Fibroblast of skin of left quadriceps (primary cell): ENCODE measurements around the gene SEMA3A.

ENCODE experiments used
- DNase-seq, 2 experiments: peaks; one replicate each; pipeline ENCODE4 v3.0.0-alpha.2; 2013; ENCODE audit warnings: low read depth in 2 of 2

The SEMA3A gene

DNA sequence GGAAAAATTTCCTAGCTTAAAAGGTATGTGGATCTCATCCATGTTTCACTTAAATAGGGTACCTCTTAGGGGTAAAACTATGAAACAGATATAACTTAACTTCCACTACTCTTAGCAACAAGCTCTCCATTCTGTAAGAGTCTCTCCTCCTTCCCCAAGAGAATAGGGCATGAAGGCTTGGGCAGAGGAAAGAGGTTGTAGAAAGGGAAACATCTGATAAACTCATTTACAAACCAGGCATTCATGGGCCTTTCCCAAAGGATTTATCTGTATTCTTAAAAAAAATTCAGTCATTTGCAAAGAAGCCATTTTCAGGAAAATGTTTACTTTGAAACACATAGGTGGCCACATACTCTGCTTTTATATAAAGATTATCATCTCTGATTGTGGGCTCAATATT is 82.7 kb downstream of the SEMA3A start:
- DNase-seq: no peak

DNA sequence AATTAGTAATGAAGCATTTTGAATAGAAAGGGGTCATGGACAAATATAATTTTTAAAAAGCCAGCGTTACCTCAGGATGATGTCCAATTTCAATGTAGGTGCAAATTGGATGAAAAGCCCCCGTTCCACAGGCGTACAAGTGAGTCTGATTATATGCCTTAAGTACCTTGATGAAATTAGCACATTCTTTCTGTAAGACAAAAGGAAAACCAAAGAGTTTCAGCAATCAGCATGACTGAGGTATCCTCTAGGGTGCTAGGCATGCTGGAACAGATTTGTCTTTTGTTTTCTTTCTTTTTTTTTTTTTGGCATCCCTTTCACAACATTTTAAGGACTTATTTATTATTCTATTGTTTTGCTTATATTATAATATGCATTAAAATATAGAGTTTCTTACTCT is 84.2 kb downstream of the SEMA3A start:
- no peak for DNase-seq

DNA sequence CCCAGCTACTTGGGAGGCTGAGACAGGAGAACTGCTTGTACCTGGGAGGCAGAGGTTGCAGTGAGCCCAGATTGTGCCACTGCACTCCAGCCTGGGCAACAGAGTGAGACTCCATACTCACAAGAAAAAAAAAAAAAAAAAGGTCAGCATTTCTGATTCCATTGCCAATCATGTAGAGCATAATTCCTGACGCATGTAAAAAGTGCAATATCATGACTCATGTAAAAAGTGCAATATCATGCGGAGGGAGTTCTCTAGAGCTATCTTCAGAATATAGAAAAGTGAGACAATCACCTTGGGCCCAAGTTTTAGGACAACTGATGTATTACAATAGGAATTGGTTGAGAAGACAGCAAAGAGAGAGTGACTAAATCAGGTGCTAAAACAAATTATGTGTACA is 85.8 kb downstream of the SEMA3A start:
- no peak for DNase-seq

DNA sequence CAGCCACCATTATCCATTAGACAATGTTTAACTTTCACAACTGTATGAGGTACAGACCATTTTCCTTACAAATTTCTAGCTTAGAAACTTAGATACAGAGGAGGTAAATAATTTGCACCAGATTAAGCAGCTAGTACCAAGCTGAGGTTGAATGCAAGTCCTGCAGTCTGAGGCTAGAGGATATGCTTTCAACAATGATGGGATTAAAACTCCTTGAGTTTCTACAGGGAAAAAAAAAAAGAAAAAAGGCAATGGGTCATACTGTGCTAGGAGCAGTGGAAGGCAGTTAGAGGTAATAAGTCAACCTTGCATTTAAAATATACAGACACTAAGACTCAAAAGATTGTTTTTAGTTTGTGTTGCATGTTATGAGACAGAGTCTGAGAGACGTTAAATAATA is 86.5 kb downstream of the SEMA3A start:
- no peak for DNase-seq

DNA sequence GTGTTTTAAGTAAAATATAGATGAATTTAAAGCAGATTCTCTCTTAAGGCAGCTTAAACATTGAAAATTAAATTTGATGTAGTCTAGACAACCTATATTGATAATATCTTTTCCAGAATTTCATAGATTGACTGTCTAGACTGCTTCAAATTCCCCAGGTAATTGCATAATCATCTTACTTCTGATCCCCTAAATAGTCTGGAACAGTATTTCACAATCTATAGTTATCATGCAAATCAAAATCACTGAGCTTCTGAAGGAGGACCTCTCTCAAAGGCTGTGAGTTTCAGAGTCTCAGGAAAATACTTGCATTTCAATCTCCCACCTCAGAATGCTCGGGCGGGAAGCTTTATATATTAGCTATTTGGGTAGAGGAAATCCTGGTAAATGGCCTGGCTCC is 87.3 kb downstream of the SEMA3A start:
- DNase-seq: no peak

DNA sequence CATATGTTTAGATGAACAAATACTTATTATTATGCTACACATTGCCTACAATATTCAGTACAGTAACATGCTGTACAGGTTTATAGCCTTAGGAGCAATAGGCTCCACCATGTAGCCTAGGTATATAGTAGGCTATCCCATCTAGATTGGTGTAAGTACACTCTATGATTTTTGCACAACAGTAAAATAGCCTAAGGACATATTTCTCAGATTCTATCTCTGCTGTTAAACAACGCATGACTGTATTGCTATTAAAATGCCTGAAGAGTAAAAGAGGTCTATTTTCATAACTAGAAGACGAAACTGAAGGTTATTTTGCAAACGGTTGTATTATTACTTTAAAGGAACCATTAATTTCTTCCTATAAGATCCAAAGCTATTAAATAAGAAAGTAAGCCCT is 88.3 kb downstream of the SEMA3A start:
- DNase-seq: no peak

DNA sequence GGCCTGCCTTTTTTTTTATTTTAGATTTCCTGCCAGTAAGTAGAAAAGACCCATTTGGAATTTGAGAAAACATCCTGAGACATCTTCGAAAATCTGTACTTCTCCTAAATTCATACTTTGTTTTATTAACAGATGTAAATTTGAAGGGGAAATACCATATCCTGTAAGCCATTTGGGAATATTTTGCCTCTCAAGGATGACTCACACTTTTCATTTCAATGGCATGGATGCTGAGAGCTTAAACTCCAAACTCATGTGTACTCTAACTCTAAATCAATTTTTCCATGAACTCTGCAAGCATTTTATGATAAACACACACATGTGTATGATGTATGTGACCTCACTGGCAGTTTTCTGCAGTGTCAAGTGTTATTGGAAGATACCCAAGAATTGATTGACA is 89.0 kb downstream of the SEMA3A start:
- DNase-seq: peak; percentile 67 to 68

DNA sequence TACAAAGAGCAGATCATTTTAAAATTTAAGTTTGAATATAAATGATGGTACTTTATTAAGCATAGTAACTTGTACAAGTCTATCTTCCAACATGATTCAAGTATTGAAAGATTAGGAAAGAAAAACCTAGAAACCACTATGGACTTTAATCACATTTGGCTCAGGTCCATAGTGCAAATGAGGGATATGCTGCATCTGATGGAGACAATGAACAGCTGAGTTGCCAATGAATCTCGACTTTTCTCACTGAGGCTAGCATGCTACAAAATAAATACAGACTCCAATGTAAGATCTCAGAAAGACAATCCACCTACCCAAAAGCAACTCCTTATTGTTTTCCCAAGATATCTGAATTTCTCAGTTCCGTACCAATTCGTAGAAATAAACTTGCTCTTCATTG is 89.8 kb downstream of the SEMA3A start:
- no peak for DNase-seq

DNA sequence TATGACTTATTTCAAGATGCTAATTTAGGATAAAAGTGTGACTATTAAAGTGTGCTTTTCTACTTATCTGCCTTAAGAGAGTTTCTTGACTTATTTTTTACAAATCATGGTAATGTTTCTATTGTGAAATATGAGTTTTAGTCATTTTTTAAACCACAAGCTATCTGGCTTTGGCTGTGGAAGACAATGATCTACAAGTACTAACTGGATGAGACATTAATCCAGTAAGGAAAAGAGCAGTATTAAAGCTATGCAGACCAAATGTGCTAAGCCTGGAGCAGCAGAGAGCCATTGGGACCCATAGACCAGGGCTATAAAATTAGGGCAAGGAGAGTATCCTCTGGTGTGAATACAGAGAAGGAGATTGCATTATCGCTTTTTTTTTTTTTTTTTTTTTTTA is 92.4 kb downstream of the SEMA3A start:
- DNase-seq: no peak

DNA sequence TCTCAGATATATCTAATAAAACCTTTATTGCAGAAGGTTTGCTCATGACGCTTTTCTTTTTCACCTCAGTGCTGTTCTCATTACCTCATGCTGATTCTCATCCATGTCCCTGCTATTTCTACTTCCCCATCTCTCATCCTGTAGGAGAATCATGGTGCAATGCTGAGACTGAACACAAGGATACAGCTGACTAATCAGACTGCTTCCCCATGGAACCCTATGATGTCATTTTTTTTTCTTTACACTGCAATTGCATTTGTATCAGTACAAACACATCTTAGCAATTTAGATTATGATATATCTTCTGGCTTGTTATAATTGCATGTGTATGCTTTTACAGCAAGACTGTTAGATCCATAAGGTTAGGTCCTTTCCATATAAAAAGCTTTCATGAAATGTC is 93.7 kb downstream of the SEMA3A start:
- DNase-seq: no peak

DNA sequence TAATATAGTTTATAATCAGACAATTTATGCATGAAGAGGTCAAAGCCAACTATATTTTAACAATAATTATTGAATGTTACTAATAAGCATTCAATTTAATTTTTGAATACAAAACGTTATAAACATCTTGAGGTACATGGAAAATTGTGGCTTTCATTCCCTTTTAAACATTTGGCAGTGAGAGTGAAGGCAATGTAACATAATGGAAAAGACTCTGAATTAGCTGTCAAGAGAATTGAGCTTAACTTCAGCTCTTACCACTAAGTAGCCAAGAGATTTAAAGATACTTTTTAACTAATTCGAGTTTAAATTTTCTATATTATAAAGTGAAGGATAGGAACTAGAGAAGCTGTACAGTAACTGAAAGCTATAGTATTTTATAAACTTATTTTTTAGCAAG is 98.6 kb downstream of the SEMA3A start:
- no peak for DNase-seq

DNA sequence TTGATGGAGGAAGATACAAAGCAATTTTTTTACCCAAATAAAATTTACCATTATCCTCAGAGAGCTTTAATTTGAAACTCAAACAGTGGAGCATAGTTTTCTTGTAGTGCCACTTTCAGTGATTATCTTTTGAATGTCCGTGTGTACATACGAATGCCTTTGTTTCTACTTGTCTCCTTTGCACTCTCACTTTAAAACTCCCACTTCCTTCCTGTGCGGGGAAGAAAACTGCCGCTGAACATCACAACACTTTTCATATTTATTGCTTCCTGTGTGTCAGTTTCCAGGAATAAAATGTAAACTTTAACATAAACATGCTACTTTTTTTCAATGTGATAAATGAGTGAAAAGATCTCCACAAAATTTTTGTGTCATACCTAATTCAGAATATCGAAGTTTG is 102.4 kb downstream of the SEMA3A start:
- DNase-seq: no peak

DNA sequence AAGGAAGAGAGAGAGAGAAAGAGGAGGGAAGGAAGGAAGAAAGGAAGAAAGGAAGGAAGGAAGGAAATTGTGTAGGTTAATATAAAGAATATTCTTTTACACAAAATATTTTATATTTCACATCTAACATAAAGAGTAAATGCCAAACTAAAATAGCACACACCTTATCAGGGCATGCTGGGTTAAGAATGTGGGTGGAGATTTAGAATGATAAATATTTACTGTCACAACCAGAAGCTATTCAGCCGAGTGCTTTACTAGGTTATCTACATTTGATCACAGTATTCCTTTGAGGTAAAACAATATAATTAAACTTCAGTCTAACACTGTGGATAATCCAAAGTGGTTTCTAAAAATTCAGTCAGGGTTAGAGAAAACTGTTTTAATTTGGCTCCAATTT is 103.3 kb downstream of the SEMA3A start:
- no peak for DNase-seq

DNA sequence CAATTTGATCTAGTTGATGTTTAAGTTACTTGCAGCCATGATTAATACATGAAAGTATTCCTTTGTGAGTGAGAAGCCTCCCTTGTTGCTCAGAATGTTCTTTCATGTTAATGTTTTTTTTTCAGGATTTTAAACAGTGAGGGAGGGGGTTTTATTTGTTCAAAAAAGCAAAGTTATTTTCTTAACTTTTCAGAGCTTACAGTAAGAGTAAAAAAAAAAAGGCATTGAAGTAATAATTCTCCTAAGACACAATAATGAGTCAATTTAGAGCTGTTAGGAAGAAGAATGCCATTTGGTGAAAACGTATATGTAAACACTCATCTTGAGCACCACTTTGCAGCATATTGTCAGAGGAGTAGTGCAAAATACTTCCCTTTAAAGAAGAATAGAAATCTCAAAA is 105.8 kb downstream of the SEMA3A start:
- no peak for DNase-seq

DNA sequence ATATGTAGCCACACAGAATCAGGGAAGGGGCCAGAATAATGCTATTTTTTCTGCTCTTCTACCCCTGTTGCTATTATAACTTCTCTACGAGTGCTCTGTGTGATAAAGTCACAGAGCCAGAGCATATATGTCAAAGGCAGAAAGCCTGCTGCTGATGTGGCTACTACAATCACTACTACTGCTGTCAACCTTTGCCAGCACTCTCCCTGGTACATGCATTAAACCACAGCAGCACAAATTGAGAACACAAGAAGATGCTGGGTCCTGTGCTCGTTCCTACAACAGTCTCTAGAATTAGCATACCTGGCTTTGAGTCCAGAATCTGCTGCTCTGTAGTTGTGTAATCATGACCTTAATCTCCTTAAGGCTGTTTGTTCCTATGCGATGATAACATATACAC is 108.6 kb downstream of the SEMA3A start:
- DNase-seq: no peak

DNA sequence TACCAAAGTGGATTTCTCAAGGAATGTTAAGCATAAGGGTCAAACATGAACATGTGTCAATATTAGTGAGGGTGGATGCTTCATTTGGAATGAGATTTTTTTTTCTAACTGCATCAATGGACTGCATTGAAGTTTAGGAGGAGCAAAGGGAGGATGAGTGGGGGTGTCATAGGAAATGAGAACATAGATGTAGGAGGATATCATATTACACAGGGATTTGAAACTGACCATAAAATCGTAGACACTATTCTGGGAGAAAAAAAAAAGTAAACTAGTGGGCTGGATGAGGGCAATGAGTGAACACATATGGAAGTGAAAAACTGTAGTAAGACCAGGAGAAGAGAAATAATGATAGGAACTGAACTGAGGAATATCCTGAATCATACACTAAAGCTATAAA is 109.4 kb downstream of the SEMA3A start:
- peak in 1 of 2 experiments; percentile 48 for DNase-seq

DNA sequence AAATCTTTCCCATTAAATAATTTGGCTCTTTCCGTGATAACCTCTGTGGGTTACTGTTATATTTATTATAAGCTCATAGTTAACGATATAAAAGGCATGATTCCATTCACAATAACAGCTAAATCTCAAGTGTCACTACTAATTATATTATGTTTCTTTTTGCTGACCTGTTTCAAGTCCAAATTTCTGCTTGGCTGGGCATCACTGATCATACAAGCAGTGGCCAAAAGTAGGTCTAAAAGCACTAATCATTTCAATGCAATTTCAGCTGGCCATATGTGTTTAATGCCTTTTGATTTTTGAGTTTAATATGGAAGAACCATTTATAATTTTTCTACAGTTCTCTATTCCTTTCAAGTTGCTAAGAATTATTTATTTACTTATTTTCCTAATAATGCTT is 110.7 kb downstream of the SEMA3A start:
- DNase-seq: no peak

DNA sequence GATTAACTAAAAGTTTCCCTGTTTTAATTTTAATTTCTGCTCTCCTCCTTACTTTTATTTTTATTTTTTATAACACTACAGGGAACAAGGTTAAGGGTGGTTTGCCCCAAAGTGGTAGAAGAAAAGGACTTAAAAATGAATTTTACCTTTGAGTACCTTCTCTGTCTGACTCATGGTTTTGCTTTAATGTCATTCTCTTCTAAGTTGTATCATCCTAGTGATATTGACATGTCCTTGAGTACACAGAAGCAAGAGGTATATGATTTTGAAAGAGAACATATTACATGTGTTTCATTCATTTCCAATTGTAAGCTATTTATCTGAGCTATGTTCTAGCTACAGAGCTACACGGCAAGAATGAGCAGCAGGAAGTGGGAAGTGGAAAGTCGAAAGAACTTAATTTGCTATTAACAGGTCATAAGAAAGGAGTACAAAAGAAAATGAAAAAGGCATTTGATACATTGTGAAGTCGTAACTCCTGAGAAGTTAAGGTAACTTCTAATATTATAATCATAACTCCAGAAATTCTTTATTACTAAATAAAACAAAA is 112.5 kb downstream of the SEMA3A start:
- no peak for DNase-seq

DNA sequence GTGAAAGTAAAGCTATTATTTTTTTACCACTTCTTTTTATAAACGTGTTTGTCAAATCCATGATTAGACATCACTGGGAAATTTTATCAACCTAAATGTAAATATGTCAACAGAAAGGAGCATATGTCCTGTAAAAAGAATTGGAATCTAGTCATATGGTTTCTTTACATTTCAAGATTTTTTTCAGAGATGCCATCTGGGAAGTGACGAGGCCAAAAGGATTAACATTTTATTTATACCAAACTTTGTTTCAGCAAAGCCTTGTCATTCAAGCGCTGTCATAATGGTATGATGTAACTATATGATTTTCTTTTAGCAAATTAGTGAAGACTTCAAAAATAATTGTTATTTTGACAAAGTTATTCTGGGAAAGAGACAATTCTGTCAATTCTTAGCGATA is 117.3 kb downstream of the SEMA3A start:
- no peak for DNase-seq

DNA sequence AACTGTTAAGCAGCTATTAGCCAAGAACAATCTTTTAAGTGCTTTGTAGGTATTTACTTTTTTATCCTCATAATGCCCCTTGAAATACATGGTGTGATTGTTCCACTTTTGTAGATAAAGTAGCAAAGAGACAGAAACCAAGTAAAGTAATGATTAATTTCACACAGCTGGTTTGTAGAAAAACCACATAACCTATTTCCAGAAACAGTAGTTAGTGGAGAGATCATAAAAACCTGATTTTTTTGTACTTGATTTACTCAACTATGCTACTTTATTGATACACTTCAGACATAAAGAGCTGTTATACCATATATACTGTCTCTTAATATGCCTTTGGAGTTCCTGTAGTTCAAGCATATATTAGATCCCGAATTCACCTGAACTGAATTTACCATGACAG is 118.4 kb downstream of the SEMA3A start:
- DNase-seq: no peak

DNA sequence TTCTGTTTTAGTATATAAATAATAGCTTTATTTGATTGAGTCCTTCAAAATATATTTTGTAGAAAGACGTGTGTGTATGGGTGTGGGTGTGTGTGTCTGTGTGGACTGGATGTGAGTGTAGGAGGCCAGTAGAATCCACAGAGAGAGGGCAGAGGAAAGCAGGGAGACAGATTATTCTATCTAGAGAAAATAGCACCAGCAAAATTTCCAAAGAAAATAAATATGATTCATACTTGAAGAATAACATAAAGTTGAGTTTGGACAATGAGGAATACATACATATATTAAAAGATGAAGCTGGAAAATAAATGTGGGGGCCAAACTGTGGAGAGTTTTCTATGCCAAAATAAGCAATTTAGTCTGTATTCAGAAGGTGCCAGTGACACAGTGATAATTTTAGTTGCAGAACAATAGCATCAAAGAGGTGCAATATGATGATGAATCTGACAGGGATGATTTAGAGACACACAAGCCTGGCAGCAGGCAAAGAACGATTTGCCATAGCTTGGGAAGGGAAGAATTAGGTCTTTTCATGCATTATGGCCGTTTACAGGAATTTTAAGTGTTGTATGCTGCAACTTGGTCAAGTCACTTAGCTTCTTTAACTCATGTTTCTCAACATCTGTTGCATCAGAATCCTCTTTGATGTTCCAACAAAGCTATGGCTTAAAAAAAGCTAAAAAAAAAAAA is 121.3 kb downstream of the SEMA3A start:
- peak in 1 of 2 experiments; percentile 37 for DNase-seq

DNA sequence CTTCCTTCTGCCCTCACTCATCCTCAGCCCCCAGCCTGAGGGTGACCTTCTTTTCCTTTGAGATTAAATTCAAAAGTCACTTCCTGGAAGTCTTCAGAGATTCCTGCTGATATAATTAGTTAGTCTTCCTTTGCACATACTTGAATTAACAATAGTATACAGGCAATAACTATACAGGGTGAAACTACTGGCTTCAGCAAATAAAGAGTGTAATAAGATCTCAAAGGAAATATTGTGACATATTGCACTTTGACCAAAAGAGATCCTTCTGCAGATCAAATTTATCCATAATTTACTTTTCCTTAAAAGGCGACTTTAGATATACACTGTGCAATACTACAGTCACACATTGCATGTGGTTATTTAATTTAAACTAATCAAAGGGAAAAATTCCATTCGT is 123.8 kb downstream of the SEMA3A start:
- no peak for DNase-seq

DNA sequence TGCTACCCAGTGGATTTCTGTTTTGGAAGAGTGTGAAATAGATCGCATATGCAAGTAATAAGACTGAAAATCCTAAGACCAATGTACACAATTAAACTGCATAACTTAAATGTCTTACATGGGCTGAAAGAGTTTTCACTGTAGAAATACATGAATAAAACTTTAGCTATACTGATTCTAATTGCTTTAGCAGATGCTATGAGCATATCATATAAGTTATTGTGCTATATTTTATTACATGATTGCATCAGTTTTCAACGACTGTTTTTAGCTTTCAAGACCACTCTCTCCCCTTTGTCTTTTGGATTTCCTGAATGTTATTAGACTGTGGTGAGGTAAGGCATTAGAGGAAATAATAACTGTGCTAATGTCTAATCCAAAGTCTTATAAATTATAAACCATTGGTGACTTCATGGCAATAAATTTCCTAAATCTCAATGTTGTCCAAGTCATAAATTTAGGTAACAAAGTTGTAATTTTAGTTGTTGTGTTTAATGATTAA is 124.5 kb downstream of the SEMA3A start:
- DNase-seq: no peak

DNA sequence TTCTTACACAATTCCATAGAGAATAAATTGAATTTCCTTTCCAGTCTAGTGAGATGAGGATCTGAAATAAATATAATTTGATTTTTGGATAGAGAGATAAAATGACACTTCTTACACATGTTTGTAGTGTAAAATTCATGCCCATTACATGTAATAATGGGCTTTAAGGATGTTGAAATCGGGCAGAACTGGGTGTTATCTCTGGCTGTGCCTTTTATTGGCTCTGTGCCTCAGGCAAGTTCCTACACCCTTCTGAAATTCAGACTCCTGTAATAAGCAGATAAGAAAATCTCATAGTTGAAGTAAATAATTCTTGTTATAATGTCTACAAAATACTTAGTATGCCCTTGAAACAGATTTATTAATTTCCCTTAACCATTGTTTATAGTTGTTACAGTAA is 125.6 kb downstream of the SEMA3A start:
- no peak for DNase-seq
